Left lung (tissue), 10 donors: ENCODE results near the gene LAMA3. TPM values are rescaled to one million over a fixed set of nuclear protein-coding genes. Genes with fewer than 3 reads are reported as not detected.

Experiments used
- ATAC-seq: fragments of 200-7000 bp; cut with Tn5 transposase; one replicate; pipeline ENCODE4 v1.9.1; 2020; ENCODE audit warnings: moderate library complexity
- DNase-seq, 4 donors: peaks; one replicate each; pipeline ENCODE4 v3.0.0-alpha.2; 2013 to 2020
- H3K27ac ChIP-seq, 2 donors: fragments of 200-600 bp; sonication (generic) in 1 of 2; one replicate each; pipeline versions ENCODE4 v1.5.0 to v1.8.0; 2020 to 2021
- H3K27me3 ChIP-seq, 2 donors: fragments of 200-600 bp; sonication (generic) in 1 of 2; one replicate each; pipeline versions ENCODE4 v1.5.0 to v1.8.0; 2020 to 2021
- H3K36me3 ChIP-seq, 2 donors: fragments of 200-600 bp; sonication (generic) in 1 of 2; one replicate each; pipeline versions ENCODE4 v1.5.0 to v1.8.0; 2020 to 2021
- H3K4me1 ChIP-seq, 2 donors: fragments of 200-600 bp; one replicate each; pipeline ENCODE4 v1.8.0; 2021
- H3K4me3 ChIP-seq, 2 donors: fragments of 200-600 bp; sonication (generic) in 1 of 2; one replicate each; pipeline versions ENCODE4 v1.5.0 to v1.8.0; 2020 to 2021; ENCODE audit warnings: mild to moderate bottlenecking in 1 of 2
- H3K9me3 ChIP-seq, 2 donors: fragments of 200-600 bp; sonication (generic) in 1 of 2; one replicate each; pipeline versions ENCODE4 v1.5.0 to v1.8.0; 2020 to 2021
- CTCF ChIP-seq, 2 donors: fragments of 200-600 bp; sonication (generic) in 1 of 2; IDR thresholded peaks; one replicate each; pipeline versions ENCODE4 v1.5.0 to v1.8.0; 2021; ENCODE audit warnings: antibody characterized with exemption in 2 of 2
- intact Hi-C, 2 donors: fragments of 100-400 bp; cut with DNase I; formaldehyde crosslinking; loops; one replicate each; pipeline versions ENCODE4 v1.11.2 to v1.14.2; 2022
- polyA plus RNA-seq, 6 donors: library from polyadenylated mRNA; unstranded; fragments of 120-200 nt; gene quantifications; one replicate each; pipeline ENCODE4 v1.2.1, GENCODE V29; 2013; ENCODE audit not compliant: insufficient read length in 6 of 6
- total RNA-seq, 2 donors: library from RNA; stranded (reverse); fragmentation: NEBNext Ultra II Directional; extraction: Animal tissue kit (Norgen Biotek cat#: 25700); gene quantifications; one replicate each; pipeline ENCODE4 v1.2.1, GENCODE V29; 2021
- donor health status: DM: no; HTN: yes; CAD: no.
- donor health status: DM: no; HTN: no; CAD: no.

Gene LAMA3
- total and polyA plus RNA-seq, 8 donors = 42.8 to 207 (median 140) TPM

DNA sequence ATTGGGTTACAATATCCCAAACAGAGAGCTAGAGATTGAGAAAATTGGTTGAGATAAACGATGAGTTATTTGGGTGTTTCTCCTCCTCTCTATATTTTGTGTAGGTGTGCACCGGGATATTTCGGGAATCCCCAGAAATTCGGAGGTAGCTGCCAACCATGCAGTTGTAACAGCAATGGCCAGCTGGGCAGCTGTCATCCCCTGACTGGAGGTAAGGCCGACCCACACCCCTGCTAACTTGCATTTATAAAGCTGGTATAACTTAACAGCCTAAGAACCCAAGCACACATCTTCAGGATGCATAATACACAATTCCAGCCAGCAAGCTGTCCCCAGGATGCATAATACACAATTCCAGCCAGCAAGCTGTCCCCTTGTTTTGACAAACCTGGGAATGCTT is 200.7 kb downstream of the LAMA3 start:
- Histone ChIP-seq H3K36me3 (no peaks in the 10 kb centered on the region), H3K4me1 (peaks cover 0 to 6% of the 10 kb centered on the region in 2 donors), H3K9me3 (no peaks in the 10 kb centered on the region), H3K27me3 (no peaks in the 10 kb centered on the region), H3K4me3 (no peak overlapping the region), H3K27ac (no peak overlapping the region)
- DNase-seq (no peak), ATAC-seq (no peak)
- TF ChIP-seq CTCF (IDR thresholded peaks at IDR 0.05) = no peak
- intact Hi-C loops = no loop called here

- no peak for ATAC-seq
- intact Hi-C loops = no loop called here
- no peaks in the 10 kb centered on the region for H3K27me3 ChIP-seq
Observed at GRCh38 chr18:23890589-23890988, 201.3 kb downstream of the LAMA3 start.

DNA sequence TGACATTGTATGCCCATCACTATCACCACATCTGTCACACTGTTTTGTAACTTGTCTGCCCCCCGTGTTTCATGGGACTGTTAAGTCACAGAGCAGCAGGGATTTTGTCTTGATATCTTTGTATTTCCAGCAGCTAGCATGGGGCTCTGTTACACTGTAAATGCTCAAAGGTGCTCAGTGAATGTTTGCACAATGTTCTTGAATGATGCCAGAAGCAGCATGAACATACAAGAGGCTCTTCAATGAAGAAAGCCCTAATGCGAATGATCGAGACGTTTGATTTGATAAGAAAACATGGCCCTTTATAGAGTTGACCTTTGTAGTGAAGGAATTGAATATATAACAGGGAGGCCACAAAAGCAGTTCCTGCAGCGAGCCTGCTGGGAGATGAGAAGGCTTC is 204.4 kb downstream of the LAMA3 start:
- H3K4me1 ChIP-seq = no peaks in the 10 kb centered on the region
- no peaks in the 10 kb centered on the region for H3K9me3 ChIP-seq
- no peak overlapping the region for H3K4me3 ChIP-seq
- no peak overlapping the region for H3K27ac ChIP-seq
- no peak for TF ChIP-seq CTCF (IDR thresholded peaks at IDR 0.05)
- ATAC-seq (peak; percentile 88), DNase-seq (no peak)
- H3K27me3 ChIP-seq = no peaks in the 10 kb centered on the region
- no peaks in the 10 kb centered on the region for H3K36me3 ChIP-seq
- intact Hi-C loops = no loop called here

More at GRCh38 chr18:23890589-23890988, 201.3 kb downstream of the LAMA3 start:
- Histone ChIP-seq H3K27ac (no peak overlapping the region), H3K4me1 (peaks cover 0 to 4% of the 10 kb centered on the region in 2 donors), H3K4me3 (no peak overlapping the region), H3K36me3 (no peaks in the 10 kb centered on the region), H3K9me3 (no peaks in the 10 kb centered on the region)
- no peak for TF ChIP-seq CTCF (IDR thresholded peaks at IDR 0.05)
- DNase-seq = no peak

DNA sequence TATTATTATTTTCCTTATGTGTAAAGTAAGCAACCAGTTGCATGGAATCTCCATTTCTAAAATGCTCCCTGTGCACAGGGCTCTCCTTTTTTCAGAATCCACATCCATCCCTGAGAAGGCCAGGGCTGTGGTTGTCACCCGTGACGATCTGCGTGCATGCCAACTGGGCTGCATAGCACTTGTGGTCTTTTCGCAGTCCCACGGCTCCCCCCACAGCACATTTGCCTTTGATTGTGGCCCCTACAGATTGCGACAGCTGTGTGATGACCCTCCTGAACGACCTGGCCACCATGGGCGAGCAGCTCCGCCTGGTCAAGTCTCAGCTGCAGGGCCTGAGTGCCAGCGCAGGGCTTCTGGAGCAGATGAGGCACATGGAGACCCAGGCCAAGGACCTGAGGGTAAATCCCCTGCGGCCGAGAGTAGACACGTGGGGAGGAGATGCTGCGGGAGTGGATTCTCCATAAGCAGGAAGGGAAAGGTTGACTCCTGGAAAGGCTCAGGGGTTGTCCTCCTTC is 205.5 kb downstream of the LAMA3 start:
- no peaks in the 10 kb centered on the region for H3K4me1 ChIP-seq
- H3K27ac ChIP-seq = no peak overlapping the region
- intact Hi-C loops = no loop called here
- ATAC-seq = no peak
- no peak for DNase-seq
- H3K36me3 ChIP-seq = no peaks in the 10 kb centered on the region
- no peak for TF ChIP-seq CTCF (IDR thresholded peaks at IDR 0.05)
- no peaks in the 10 kb centered on the region for H3K9me3 ChIP-seq
- no peaks in the 10 kb centered on the region for H3K27me3 ChIP-seq
- no peak overlapping the region for H3K4me3 ChIP-seq

- intact Hi-C loops = no loop called here
- ATAC-seq (peak; percentile 54), DNase-seq (no peak)
- Histone ChIP-seq H3K27me3 (no peaks in the 10 kb centered on the region), H3K4me1 (no peaks in the 10 kb centered on the region), H3K4me3 (no peak overlapping the region), H3K9me3 (no peaks in the 10 kb centered on the region), H3K27ac (no peak overlapping the region), H3K36me3 (no peaks in the 10 kb centered on the region)
- no peak for TF ChIP-seq CTCF (IDR thresholded peaks at IDR 0.05)
Observed at GRCh38 chr18:23897291-23897690, 208.0 kb downstream of the LAMA3 start.
